CD14-positive monocyte (primary cell): Measurements from ENCODE around the gene FNDC5. TPM values are rescaled to one million over a fixed set of nuclear protein-coding genes. Genes with fewer than 3 reads are reported as not detected.

ENCODE experiments used
- DNase-seq, 3 donors: peaks; one replicate each; pipeline ENCODE4 v3.0.0-alpha.2; 2011 to 2022
- H2AFZ ChIP-seq: 2 replicates; pipeline ENCODE4 v1.6.0; 2012; ENCODE audit warnings: mild to moderate bottlenecking, low read depth, low read length, inconsistent platforms; ENCODE audit not compliant: insufficient read depth, poor library complexity, severe bottlenecking
- H3K27ac ChIP-seq, 2 donors: 1 replicate in 1 of 2; 2 replicates in 1 of 2; pipeline ENCODE4 v1.5.1; 2012 to 2013; ENCODE audit warnings: low read length in 2 of 2, control low read depth in 1 of 2, inconsistent platforms in 1 of 2, low read depth in 1 of 2, mild to moderate bottlenecking in 1 of 2
- H3K27me3 ChIP-seq, 2 donors: one replicate each; pipeline versions ENCODE4 v1.6.0 to v1.6.1; 2011 to 2013; ENCODE audit warnings: low read length in 2 of 2; ENCODE audit not compliant: control insufficient read depth in 2 of 2, insufficient read depth in 2 of 2
- H3K36me3 ChIP-seq, 2 donors: replicated peaks in 1 of 2; 1 replicate in 1 of 2; 2 replicates in 1 of 2; pipeline versions ENCODE4 v1.5.1 to v1.6.1; 2012 to 2013; ENCODE audit warnings: low read length in 2 of 2, control low read depth in 1 of 2, inconsistent platforms in 1 of 2, mild to moderate bottlenecking in 1 of 2; ENCODE audit not compliant: insufficient read depth in 2 of 2, control insufficient read depth in 1 of 2
- H3K4me1 ChIP-seq, 2 donors: 1 replicate in 1 of 2; 2 replicates in 1 of 2; pipeline versions ENCODE4 v1.5.1 to v1.6.1; 2012 to 2013; ENCODE audit warnings: low read length in 2 of 2, control low read depth in 1 of 2, inconsistent platforms in 1 of 2, mild to moderate bottlenecking in 1 of 2, moderate library complexity in 1 of 2; ENCODE audit not compliant: insufficient read depth in 2 of 2, control insufficient read depth in 1 of 2
- H3K4me2 ChIP-seq: replicated peaks from 2 replicates; pipeline ENCODE3; 2012; ENCODE audit warnings: low read length, moderate library complexity, mild to moderate bottlenecking; ENCODE audit not compliant: poor library complexity, severe bottlenecking; ENCODE audit errors: extremely low read depth
- H3K4me3 ChIP-seq, 3 experiments: fragments of 200-600 bp in 1 of 3; sonication (generic) in 1 of 3; replicated peaks in 1 of 3; 1 replicate in 2 of 3; 2 replicates in 1 of 3; pipeline ENCODE4 v1.5.1; 2011 to 2013; ENCODE audit warnings: low read length in 3 of 3, mild to moderate bottlenecking in 3 of 3, control low read depth in 2 of 3, low read depth in 2 of 3, inconsistent platforms in 1 of 3, moderate library complexity in 1 of 3
- H3K79me2 ChIP-seq: 2 replicates; pipeline ENCODE4 v1.6.0; 2012; ENCODE audit warnings: mild to moderate bottlenecking, control low read depth, inconsistent platforms, low read length, moderate library complexity; ENCODE audit not compliant: insufficient read depth
- H3K9ac ChIP-seq: 2 replicates; pipeline ENCODE4 v1.6.0; 2017; ENCODE audit warnings: low read length, mild to moderate bottlenecking; ENCODE audit not compliant: insufficient read depth, poor library complexity, severe bottlenecking
- H3K9me3 ChIP-seq, 2 donors: replicated peaks in 1 of 2; 1 replicate in 1 of 2; 2 replicates in 1 of 2; pipeline versions ENCODE4 v1.5.1 to v1.6.1; 2012 to 2013; ENCODE audit warnings: low read length in 2 of 2, control low read depth in 1 of 2; ENCODE audit not compliant: control insufficient read depth in 1 of 2, insufficient read depth in 1 of 2
- H4K20me1 ChIP-seq: 2 replicates; pipeline ENCODE4 v1.6.0; 2012; ENCODE audit warnings: mild to moderate bottlenecking, low read length, control low read depth, moderate library complexity; ENCODE audit not compliant: insufficient read depth
- H3K27ac Mint-ChIP-seq, 7 donors: one replicate each; pipeline ENCODE4 v1.8.0; 2020; ENCODE audit warnings: mild to moderate bottlenecking in 7 of 7, mixed read lengths in 7 of 7, moderate library complexity in 6 of 7, inconsistent platforms in 2 of 7
- H3K27me3 Mint-ChIP-seq, 3 donors: one replicate each; pipeline ENCODE4 v1.8.0; 2021 to 2022; ENCODE audit warnings: low read depth in 3 of 3, mild to moderate bottlenecking in 3 of 3, mixed read lengths in 3 of 3, moderate library complexity in 3 of 3, inconsistent platforms in 1 of 3
- H3K36me3 Mint-ChIP-seq, 2 donors: one replicate each; pipeline ENCODE4 v1.8.0; 2020; ENCODE audit warnings: mixed read lengths in 2 of 2, inconsistent platforms in 1 of 2, mild to moderate bottlenecking in 1 of 2
- H3K4me1 Mint-ChIP-seq: one replicate; pipeline ENCODE4 v1.8.0; 2020; ENCODE audit warnings: mild to moderate bottlenecking, mixed read lengths
- H3K4me3 Mint-ChIP-seq, 2 donors: one replicate each; pipeline ENCODE4 v1.8.0; 2020; ENCODE audit warnings: mild to moderate bottlenecking in 2 of 2, mixed read lengths in 2 of 2, moderate library complexity in 1 of 2
- H3K9me3 Mint-ChIP-seq, 7 donors: one replicate each; pipeline ENCODE4 v1.8.0; 2020 to 2022; ENCODE audit warnings: mixed read lengths in 7 of 7, mild to moderate bottlenecking in 6 of 7, moderate library complexity in 6 of 7, inconsistent platforms in 2 of 7
- WGBS: methylation state at CpG from one replicate; pipeline ENCODE4 v1.1.5; 2013; ENCODE audit warnings: missing lambda C conversion rate; ENCODE audit not compliant: insufficient coverage; 5-methylcytosine and 5-hydroxymethylcytosine counted together
- intact Hi-C, 2 donors: fragments of 100-400 bp; cut with micrococcal nuclease; formaldehyde crosslinking; loops; one replicate each; pipeline versions ENCODE4 v1.15.0 to v1.15.1; 2023
- polyA plus RNA-seq, 3 donors: library from polyadenylated mRNA; depleted of rRNA in 1 of 3; unstranded in 2 of 3; stranded (reverse) in 1 of 3; fragments of 300-500 nt in 2 of 3; fragments of >200 nt in 1 of 3; fragmentation: Illumina TruSeq in 2 of 3; gene quantifications; 1 replicate in 2 of 3; 2 replicates in 1 of 3; pipeline ENCODE4 v1.2.3, GENCODE V29; 2012 to 2021
- TF ChIP-seq, protein P1 (sequence below): fragments of 200-600 bp; IDR thresholded peaks from one replicate; pipeline ENCODE4 v1.8.0; 2022; ENCODE audit warnings: antibody characterized with exemption, mild to moderate bottlenecking

The FNDC5 gene
- polyA plus RNA-seq, 3 donors, result not detected

DNA sequence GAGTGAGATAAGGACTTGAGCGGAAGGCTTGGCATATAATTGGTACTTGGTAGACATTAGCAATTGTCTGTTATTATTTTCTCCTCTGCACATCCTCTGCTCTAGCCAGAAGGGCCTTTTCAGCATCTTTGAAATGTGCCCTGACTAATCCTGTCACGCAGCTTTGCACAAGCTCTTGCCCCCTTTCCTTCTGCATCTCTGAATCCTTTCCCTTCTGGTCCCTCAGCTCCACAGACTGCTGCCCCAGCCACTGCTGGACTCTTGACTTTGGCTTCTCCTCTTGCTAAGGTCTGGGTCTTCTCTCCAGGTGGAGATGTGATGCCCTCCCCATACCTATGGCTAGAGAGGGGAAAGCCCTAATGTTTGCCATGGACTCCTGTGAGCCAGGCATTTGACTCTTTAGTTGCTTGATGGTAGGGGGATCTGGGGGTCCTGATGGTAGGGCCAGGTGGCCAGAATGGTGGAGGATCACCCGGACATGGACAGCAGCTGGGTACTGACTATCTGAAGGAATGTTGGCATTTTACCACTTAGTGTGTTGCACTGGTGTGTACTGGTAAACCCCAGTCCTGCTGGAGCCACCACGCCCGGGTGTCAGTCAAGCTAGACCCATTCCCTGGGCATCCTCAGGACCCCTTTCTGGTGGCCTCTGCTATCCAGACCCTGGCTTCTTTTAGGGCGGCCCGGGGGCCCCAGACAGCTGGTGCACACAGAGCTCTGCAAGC lies 20.0 kb upstream of the FNDC5 start:
- H3K4me1 Mint-ChIP-seq, result peaks cover 14% of the 10 kb centered on the region
- WGBS, result 80% methylated on average over 7 of the region's 7 CpGs

DNA sequence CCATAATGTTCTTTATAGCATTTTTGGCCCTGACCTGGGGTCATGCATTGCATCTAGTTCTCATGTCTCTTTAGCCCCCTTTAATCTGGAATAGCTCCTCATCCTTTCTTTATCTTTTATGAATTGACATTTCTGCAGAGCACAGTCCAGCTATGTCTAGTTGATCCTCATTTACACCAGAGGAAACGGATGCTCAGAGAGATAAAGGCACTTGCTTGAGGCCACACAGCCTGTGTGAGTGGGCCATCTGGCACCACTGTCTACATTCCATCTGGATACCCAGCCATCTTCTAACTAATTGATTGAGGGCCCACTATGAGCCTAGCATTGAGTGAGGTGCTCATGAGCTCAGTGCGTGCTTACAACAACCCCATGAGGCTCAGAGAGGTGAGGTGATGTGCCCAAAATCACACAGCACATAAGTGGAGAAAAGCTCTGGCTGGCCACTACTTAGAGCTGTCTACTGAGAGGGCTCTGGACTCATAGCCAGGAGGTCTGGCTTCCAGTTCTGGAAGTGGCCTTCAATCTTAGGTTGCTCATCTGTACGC lies 19.1 kb upstream of the FNDC5 start:
- peak overlapping the region in 1 of 7 donors; percentile 55 for H3K27ac Mint-ChIP-seq
- WGBS, result 100% methylated on average over 1 of the region's 3 CpGs
- H3K4me3 ChIP-seq, result no peak overlapping the region
- no peak overlapping the region for H3K27ac ChIP-seq
- intact Hi-C loops, result no loop called here
- H3K9ac ChIP-seq, result no peak overlapping the region
- TF ChIP-seq, protein P1, sequence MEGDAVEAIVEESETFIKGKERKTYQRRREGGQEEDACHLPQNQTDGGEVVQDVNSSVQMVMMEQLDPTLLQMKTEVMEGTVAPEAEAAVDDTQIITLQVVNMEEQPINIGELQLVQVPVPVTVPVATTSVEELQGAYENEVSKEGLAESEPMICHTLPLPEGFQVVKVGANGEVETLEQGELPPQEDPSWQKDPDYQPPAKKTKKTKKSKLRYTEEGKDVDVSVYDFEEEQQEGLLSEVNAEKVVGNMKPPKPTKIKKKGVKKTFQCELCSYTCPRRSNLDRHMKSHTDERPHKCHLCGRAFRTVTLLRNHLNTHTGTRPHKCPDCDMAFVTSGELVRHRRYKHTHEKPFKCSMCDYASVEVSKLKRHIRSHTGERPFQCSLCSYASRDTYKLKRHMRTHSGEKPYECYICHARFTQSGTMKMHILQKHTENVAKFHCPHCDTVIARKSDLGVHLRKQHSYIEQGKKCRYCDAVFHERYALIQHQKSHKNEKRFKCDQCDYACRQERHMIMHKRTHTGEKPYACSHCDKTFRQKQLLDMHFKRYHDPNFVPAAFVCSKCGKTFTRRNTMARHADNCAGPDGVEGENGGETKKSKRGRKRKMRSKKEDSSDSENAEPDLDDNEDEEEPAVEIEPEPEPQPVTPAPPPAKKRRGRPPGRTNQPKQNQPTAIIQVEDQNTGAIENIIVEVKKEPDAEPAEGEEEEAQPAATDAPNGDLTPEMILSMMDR, result no peak
- peaks cover 4 to 10% of the 10 kb centered on the region in 2 donors for H3K4me1 ChIP-seq
- H3K27me3 ChIP-seq, result peaks cover 32 to 85% of the 10 kb centered on the region in 2 donors
- no peak overlapping the region for H3K4me2 ChIP-seq
- H2AFZ ChIP-seq, result no peak overlapping the region
- H3K9me3 Mint-ChIP-seq, result peaks cover 4 to 23% (median 13%) of the 10 kb centered on the region in 7 donors
- peak overlapping the region in 1 of 2 donors; percentile 18 for H3K4me3 Mint-ChIP-seq
- DNase-seq, result no peak
- H3K4me1 Mint-ChIP-seq, result peaks cover 14% of the 10 kb centered on the region
- H3K9me3 ChIP-seq, result peaks cover 4 to 13% of the 10 kb centered on the region in 2 donors
- H4K20me1 ChIP-seq, result no peaks in the 10 kb centered on the region
- no peaks in the 10 kb centered on the region for H3K79me2 ChIP-seq
- H3K36me3 Mint-ChIP-seq, result peaks cover 0 to 7% of the 10 kb centered on the region in 2 donors
- H3K36me3 ChIP-seq, result no peaks in the 10 kb centered on the region
- H3K27me3 Mint-ChIP-seq, result peaks cover 79 to 87% (median 82%) of the 10 kb centered on the region in 3 donors

More for the DNA sequence above, 20.0 kb upstream of the FNDC5 start:
- Mint-ChIP-seq H3K9me3 (peaks cover 4 to 20% (median 11%) of the 10 kb centered on the region in 7 donors), H3K36me3 (peaks cover 0 to 7% of the 10 kb centered on the region in 2 donors), H3K27me3 (peaks cover 73 to 87% (median 81%) of the 10 kb centered on the region in 3 donors), H3K4me3 (no peak overlapping the region), H3K27ac (no peak overlapping the region)
- Histone ChIP-seq H3K4me3 (no peak overlapping the region), H2AFZ (no peak overlapping the region), H3K79me2 (no peaks in the 10 kb centered on the region), H4K20me1 (no peaks in the 10 kb centered on the region), H3K27ac (no peak overlapping the region), H3K36me3 (no peaks in the 10 kb centered on the region), H3K9ac (no peak overlapping the region), H3K27me3 (peaks cover 27 to 82% of the 10 kb centered on the region in 2 donors), H3K4me2 (no peak overlapping the region), H3K9me3 (peaks cover 4 to 13% of the 10 kb centered on the region in 2 donors), H3K4me1 (peaks cover 4 to 10% of the 10 kb centered on the region in 2 donors)
- DNase-seq, result no peak
- TF ChIP-seq, protein P1, result no peak
- intact Hi-C loops, result no loop called here
